ENCODE data around the gene SLC34A3.

SLC34A3 gene

GRCh38 chr9:137236936-137237421 lies 6.3 kb downstream of the SLC34A3 start:
- H3K4me3 ChIP-seq (ENCODE audit: low read depth, low read length), result peak overlapping the region; percentile 31
- TF ChIP-seq CTCF (IDR thresholded peaks at IDR 0.05; ENCODE audit: borderline replicate concordance, insufficient read depth, low read depth, low read length), result no peak

- no peak for TF ChIP-seq CTCF (IDR thresholded peaks at IDR 0.05; ENCODE audit: borderline replicate concordance, insufficient read depth, low read depth, low read length)
- H3K4me3 ChIP-seq (ENCODE audit: low read depth, low read length), result no peak overlapping the region
These were observed 7.3 kb downstream of the SLC34A3 start for GRCh38 chr9:137237759-137238726.

- peak overlapping the region; percentile 78 for H3K4me3 ChIP-seq (ENCODE audit: low read depth, low read length)
These were observed 9.0 kb downstream of the SLC34A3 start for GRCh38 chr9:137239541-137240200.

- peak overlapping the region; percentile 78 for H3K4me3 ChIP-seq (ENCODE audit: low read depth, low read length)
- peak; percentile 16; the same call in 1 of the 2 replicates for TF ChIP-seq CTCF (IDR thresholded peaks at IDR 0.05; ENCODE audit: borderline replicate concordance, insufficient read depth, low read depth, low read length)
These were observed 9.7 kb downstream of the SLC34A3 start for GRCh38 chr9:137240318-137240840.

GRCh38 chr9:137240841-137241489 lies 10.3 kb downstream of the SLC34A3 start, which contains the start of gene TUBB4B:
TUBB4B (plus strand) TSS chr9:137241287; CDS start chr9:137241361, 74 bp downstream.
- H3K4me3 ChIP-seq (ENCODE audit: low read depth, low read length), result peak within 1 kb of the TSS; percentile 95
- TF ChIP-seq CTCF (IDR thresholded peaks at IDR 0.05; ENCODE audit: borderline replicate concordance, insufficient read depth, low read depth, low read length), result no peak

GRCh38 chr9:137241490-137242268 lies 11.0 kb downstream of the SLC34A3 start:
- no peak for TF ChIP-seq CTCF (IDR thresholded peaks at IDR 0.05; ENCODE audit: borderline replicate concordance, insufficient read depth, low read depth, low read length)

More at GRCh38 chr9:137241490-137242268, 11.0 kb downstream of the SLC34A3 start:
- peak overlapping the region; percentile 95 for H3K4me3 ChIP-seq (ENCODE audit: low read depth, low read length)

Measured in GM12875 (cell line).